Naive thymus-derived CD4-positive, alpha-beta T cell (primary cell): Measurements from ENCODE around the gene PGBD5. TPM values are rescaled to one million over a fixed set of nuclear protein-coding genes. Genes with fewer than 3 reads are reported as not detected.
"Not testable (repeated sequence)": the region's sequence is repeated elsewhere in the genome, so short reads cannot be mapped to it uniquely, and the experiment has no call there.

Experiments
- ATAC-seq: fragments of 150-1000 bp; cut with Tn5 transposase; 2 replicates; pipeline ENCODE4 v1.10.0; 2021; ENCODE audit warnings: mild to moderate bottlenecking, moderate library complexity
- CTCF ChIA-PET: fragments of 350-600 bp; sonication (Branson Sonifier 250); formaldehyde crosslinking; loops from one replicate; lab custom pipeline; 2021; ENCODE audit warnings: antibody characterized with exemption; lab: Charles Lee
- POLR2A ChIA-PET: fragments of 350-600 bp; sonication (Branson Sonifier 250); formaldehyde crosslinking; loops from one replicate; lab custom pipeline; 2021; ENCODE audit warnings: antibody characterized with exemption, inconsistent platforms; lab: Charles Lee
- DNase-seq, 9 donors: peaks; one replicate each; pipeline versions ENCODE4 v3.0.0 to v3.0.0-alpha.2; 2020 to 2022; ENCODE audit warnings: mixed read lengths in 1 of 9
- H3K27ac ChIP-seq: one replicate; pipeline ENCODE4 v1.7.0; 2013; ENCODE audit warnings: mild to moderate bottlenecking, low read depth, low read length, moderate library complexity
- H3K27me3 ChIP-seq, 2 donors: one replicate each; pipeline ENCODE4 v1.7.0; 2013; ENCODE audit warnings: low read length in 2 of 2, mild to moderate bottlenecking in 2 of 2, moderate library complexity in 2 of 2; ENCODE audit not compliant: control insufficient read depth in 2 of 2, insufficient read depth in 2 of 2
- H3K36me3 ChIP-seq, 3 experiments: 1 replicate in 2 of 3; 2 replicates in 1 of 3; pipeline ENCODE4 v1.7.0; 2013; ENCODE audit warnings: low read length in 3 of 3, mild to moderate bottlenecking in 3 of 3, moderate library complexity in 1 of 3; ENCODE audit not compliant: insufficient read depth in 3 of 3, control insufficient read depth in 2 of 3
- H3K4me1 ChIP-seq, 2 donors: one replicate each; pipeline ENCODE4 v1.7.0; 2013; ENCODE audit warnings: low read length in 2 of 2, mild to moderate bottlenecking in 2 of 2, moderate library complexity in 1 of 2; ENCODE audit not compliant: control insufficient read depth in 2 of 2, insufficient read depth in 2 of 2
- H3K4me3 ChIP-seq: 2 replicates; pipeline ENCODE4 v1.7.0; 2013; ENCODE audit warnings: mild to moderate bottlenecking, low read length
- H3K9me3 ChIP-seq, 3 experiments: 1 replicate in 2 of 3; 2 replicates in 1 of 3; pipeline ENCODE4 v1.7.0; 2013; ENCODE audit warnings: low read length in 3 of 3; ENCODE audit not compliant: control insufficient read depth in 2 of 3
- H3K27ac Mint-ChIP-seq, 9 donors: one replicate each; pipeline ENCODE4 v1.8.0; 2020 to 2022; ENCODE audit warnings: mixed read lengths in 9 of 9, mild to moderate bottlenecking in 8 of 9, moderate library complexity in 5 of 9, inconsistent platforms in 2 of 9
- H3K27me3 Mint-ChIP-seq, 5 donors: one replicate each; pipeline ENCODE4 v1.8.0; 2021 to 2022; ENCODE audit warnings: mixed read lengths in 5 of 5, mild to moderate bottlenecking in 1 of 5
- H3K36me3 Mint-ChIP-seq, 5 donors: one replicate each; pipeline ENCODE4 v1.8.0; 2020 to 2022; ENCODE audit warnings: mixed read lengths in 5 of 5, mild to moderate bottlenecking in 3 of 5, inconsistent platforms in 1 of 5
- H3K4me1 Mint-ChIP-seq, 7 donors: one replicate each; pipeline ENCODE4 v1.8.0; 2020 to 2022; ENCODE audit warnings: mixed read lengths in 7 of 7, mild to moderate bottlenecking in 3 of 7, inconsistent platforms in 1 of 7
- H3K4me3 Mint-ChIP-seq, 10 donors: one replicate each; pipeline ENCODE4 v1.8.0; 2020 to 2022; ENCODE audit warnings: mild to moderate bottlenecking in 10 of 10, mixed read lengths in 10 of 10, moderate library complexity in 6 of 10, inconsistent platforms in 2 of 10
- H3K9me3 Mint-ChIP-seq, 11 donors: one replicate each; pipeline ENCODE4 v1.8.0; 2020 to 2022; ENCODE audit warnings: mixed read lengths in 11 of 11, mild to moderate bottlenecking in 4 of 11, inconsistent platforms in 1 of 11, moderate library complexity in 1 of 11
- intact Hi-C, 2 donors: fragments of 100-400 bp; cut with micrococcal nuclease; formaldehyde crosslinking; loops; one replicate each; pipeline ENCODE4 v1.15.1; 2023
- polyA plus RNA-seq, 2 donors: library from polyadenylated mRNA; unstranded; fragments of 300-500 nt; fragmentation: Illumina TruSeq; gene quantifications; one replicate each; pipeline ENCODE4 v1.2.3, GENCODE V29; 2021
- total RNA-seq, 6 experiments: library from RNA in 5 of 6; stranded (reverse) in 5 of 6; gene quantifications; 1 replicate in 5 of 6; 2 replicates in 1 of 6; pipeline ENCODE4 v1.2.3 and lab custom pipeline; 2021 to 2026

PGBD5 gene
- total and polyA plus RNA-seq, 7 experiments from 2014 or later: 0.36 TPM; not detected in 6

DNA sequence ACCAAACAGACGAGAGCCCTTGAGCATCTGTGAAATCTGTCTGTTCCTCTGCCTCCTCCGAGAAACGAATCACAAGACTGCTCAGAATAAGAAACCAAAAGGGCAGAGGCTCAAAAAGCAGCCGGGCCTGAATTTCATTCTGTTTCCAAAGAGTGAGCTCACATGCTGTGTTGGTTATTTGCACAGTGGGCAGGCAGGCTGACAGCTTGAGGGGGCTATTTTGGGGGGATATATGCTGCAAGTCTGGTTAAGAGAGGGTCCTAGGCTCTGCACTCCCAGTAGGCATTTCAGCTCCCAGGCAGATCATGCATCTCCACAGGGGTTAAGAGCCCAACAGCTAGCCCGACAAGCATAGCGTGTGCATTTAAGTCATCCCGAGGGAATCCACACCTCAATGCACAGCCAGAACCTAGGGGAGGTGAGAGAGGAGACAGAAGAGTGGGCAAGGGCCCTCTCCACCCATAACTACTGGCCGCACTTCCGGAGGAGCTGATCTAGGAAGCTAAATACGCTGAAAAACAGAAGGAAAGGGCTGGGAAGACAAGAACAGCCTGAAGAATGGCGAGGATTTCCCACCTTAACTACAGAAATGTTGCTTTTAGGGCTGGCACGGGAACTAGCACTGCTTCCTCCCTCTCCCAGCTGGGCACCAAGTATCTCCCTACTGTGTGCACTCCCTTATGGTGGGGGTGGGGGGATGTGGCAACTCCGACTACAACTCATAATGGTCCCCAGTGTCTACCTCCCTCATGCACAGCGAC, 3.7 kb downstream of the PGBD5 start:
- intact Hi-C loops: loop anchor here in 1 of 2 donors (10.0 kb wide), 3 partner anchors 358 to 742 kb away; partner anchors contain the start of genes ARV1, GALNT2, TRIM67 and TTC13
- ChIA-PET POLR2A (no interaction called here), CTCF (no interaction called here)
- Mint-ChIP-seq H3K4me3 (peak overlapping the region in 1 of 10 donors; percentile 54), H3K9me3 (peaks cover 0 to 35% (median 5%) of the 10 kb centered on the region in 11 donors), H3K36me3 (peaks cover 0 to 17% (median 6%) of the 10 kb centered on the region in 5 donors), H3K4me1 (peaks cover 6 to 26% (median 14%) of the 10 kb centered on the region in 7 donors), H3K27ac (no peak overlapping the region), H3K27me3 (peaks cover 60 to 77% (median 72%) of the 10 kb centered on the region in 5 donors)
- H3K4me3 ChIP-seq: no peak overlapping the region
- peaks cover 0 to 3% of the 10 kb centered on the region in 2 donors for H3K4me1 ChIP-seq
- H3K27ac ChIP-seq: no peak overlapping the region
- no peaks in the 10 kb centered on the region for H3K9me3 ChIP-seq
- no peak for DNase-seq
- ATAC-seq: no peak
- H3K36me3 ChIP-seq: no peaks in the 10 kb centered on the region
- peaks cover 0 to 9% of the 10 kb centered on the region in 2 donors for H3K27me3 ChIP-seq

DNA sequence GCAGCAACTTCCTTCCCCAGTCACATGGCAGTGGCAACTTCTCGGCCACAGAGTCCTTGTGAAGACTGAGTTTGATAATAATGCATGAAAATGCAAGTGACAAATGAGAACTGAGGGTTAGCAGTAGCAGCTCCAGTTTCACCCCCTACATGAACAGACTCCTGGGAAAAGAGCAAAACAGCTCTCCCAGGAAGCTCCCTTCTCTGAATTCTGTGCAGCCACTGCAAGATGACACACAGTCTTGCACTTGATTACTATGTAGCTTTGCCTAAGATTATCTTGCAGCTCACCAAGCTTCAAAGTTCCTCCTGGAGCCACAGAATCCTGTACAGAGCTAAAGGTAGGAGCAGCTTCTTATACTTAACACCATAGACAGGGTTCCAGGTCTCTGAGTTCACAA, 4.7 kb downstream of the PGBD5 start:
- H3K4me3 Mint-ChIP-seq: no peak overlapping the region
- no peaks in the 10 kb centered on the region for H3K9me3 ChIP-seq
- no peaks in the 10 kb centered on the region for H3K4me1 ChIP-seq
- intact Hi-C loops: loop anchor here in 1 of 2 donors (10.0 kb wide), 3 partner anchors 357 to 743 kb away; partner anchors contain the start of genes ARV1, GALNT2, TRIM67 and TTC13
- H3K36me3 ChIP-seq: no peaks in the 10 kb centered on the region
- POLR2A ChIA-PET: no interaction called here
- no peak for ATAC-seq
- H3K4me1 Mint-ChIP-seq: peaks cover 0 to 18% (median 7%) of the 10 kb centered on the region in 7 donors
- no peak overlapping the region for H3K27ac Mint-ChIP-seq
- no peak overlapping the region for H3K27ac ChIP-seq
- DNase-seq: no peak
- H3K27me3 ChIP-seq: peaks cover 0 to 3% of the 10 kb centered on the region in 2 donors
- H3K36me3 Mint-ChIP-seq: peaks cover 0 to 10% (median 0%) of the 10 kb centered on the region in 5 donors
- peaks cover 0 to 28% (median 5%) of the 10 kb centered on the region in 11 donors for H3K9me3 Mint-ChIP-seq
- CTCF ChIA-PET: no interaction called here
- H3K27me3 Mint-ChIP-seq: peaks cover 56 to 78% (median 73%) of the 10 kb centered on the region in 5 donors
- H3K4me3 ChIP-seq: no peak overlapping the region

DNA sequence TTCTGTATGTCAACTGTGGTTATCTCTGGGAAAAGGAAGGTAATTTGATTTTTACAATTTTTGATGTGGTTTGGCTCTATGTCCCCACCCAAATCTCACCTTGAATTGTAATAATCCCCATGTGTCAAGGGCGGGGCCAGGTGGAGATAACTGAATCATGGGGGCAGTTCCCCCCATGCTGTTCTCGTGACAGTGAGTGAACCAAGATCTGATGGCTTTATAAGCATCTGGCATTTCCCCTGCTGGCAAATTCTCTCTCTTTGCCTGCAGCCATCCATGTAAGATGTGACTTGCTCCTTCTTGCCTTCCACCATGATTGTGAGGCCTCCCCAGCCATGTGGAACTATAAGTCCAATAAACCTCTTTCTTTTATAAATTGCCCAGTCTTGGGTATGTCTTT, 5.8 kb downstream of the PGBD5 start:
- intact Hi-C loops: loop anchor here in 1 of 2 donors (10.0 kb wide), 3 partner anchors 356 to 744 kb away; partner anchors contain the start of genes ARV1, GALNT2, TRIM67 and TTC13
- CTCF ChIA-PET, H3K4me3 ChIP-seq, H3K27ac Mint-ChIP-seq, H3K9me3 ChIP-seq, H3K36me3 ChIP-seq, DNase-seq, H3K4me3 Mint-ChIP-seq, ATAC-seq, H3K27me3 ChIP-seq, H3K27ac ChIP-seq, H3K4me1 ChIP-seq: not testable (repeated sequence)
- POLR2A ChIA-PET: interaction anchor here (0.5 kb wide), 1 partner anchor 47 kb away, joined by 3 read pairs; no protein-coding TSS in a partner anchor
- Mint-ChIP-seq H3K4me1 (peaks cover 0 to 18% (median 7%) of the 10 kb centered on the region in 7 donors), H3K36me3 (peaks cover 0 to 10% (median 0%) of the 10 kb centered on the region in 5 donors), H3K9me3 (peaks cover 0 to 28% (median 5%) of the 10 kb centered on the region in 11 donors), H3K27me3 (peaks cover 59 to 89% (median 82%) of the 10 kb centered on the region in 5 donors)

DNA sequence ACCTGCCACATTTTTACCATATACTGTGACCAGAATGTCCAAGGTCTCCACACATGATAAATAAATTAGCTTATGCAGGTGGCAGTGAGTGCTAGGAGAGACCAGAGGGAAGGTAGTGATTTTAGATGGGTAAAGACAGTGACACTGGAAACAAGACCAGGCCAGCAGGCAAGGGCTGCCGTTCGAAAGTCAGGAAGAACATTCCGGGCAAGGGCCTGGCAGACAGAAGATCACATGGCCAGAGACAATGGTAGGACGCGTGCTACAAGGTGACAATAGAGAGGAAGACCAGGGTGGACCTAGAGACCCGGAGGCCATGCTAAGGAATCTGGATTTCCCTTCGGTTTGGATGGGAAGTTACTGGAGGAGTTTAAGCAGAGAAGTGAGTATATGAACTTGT, 9.7 kb downstream of the PGBD5 start:
- intact Hi-C loops: no loop called here
- Mint-ChIP-seq H3K4me1 (no peaks in the 10 kb centered on the region), H3K27me3 (peaks cover 21 to 77% (median 63%) of the 10 kb centered on the region in 5 donors), H3K9me3 (peaks cover 0 to 31% (median 3%) of the 10 kb centered on the region in 11 donors), H3K4me3 (no peak overlapping the region), H3K36me3 (peaks cover 0 to 7% (median 0%) of the 10 kb centered on the region in 5 donors), H3K27ac (no peak overlapping the region)
- POLR2A ChIA-PET: no interaction called here
- no peaks in the 10 kb centered on the region for H3K36me3 ChIP-seq
- no peak overlapping the region for H3K4me3 ChIP-seq
- no peak for DNase-seq
- no peaks in the 10 kb centered on the region for H3K4me1 ChIP-seq
- CTCF ChIA-PET: no interaction called here
- no peaks in the 10 kb centered on the region for H3K9me3 ChIP-seq
- ATAC-seq: no peak
- H3K27ac ChIP-seq: no peak overlapping the region
- H3K27me3 ChIP-seq: no peaks in the 10 kb centered on the region

DNA sequence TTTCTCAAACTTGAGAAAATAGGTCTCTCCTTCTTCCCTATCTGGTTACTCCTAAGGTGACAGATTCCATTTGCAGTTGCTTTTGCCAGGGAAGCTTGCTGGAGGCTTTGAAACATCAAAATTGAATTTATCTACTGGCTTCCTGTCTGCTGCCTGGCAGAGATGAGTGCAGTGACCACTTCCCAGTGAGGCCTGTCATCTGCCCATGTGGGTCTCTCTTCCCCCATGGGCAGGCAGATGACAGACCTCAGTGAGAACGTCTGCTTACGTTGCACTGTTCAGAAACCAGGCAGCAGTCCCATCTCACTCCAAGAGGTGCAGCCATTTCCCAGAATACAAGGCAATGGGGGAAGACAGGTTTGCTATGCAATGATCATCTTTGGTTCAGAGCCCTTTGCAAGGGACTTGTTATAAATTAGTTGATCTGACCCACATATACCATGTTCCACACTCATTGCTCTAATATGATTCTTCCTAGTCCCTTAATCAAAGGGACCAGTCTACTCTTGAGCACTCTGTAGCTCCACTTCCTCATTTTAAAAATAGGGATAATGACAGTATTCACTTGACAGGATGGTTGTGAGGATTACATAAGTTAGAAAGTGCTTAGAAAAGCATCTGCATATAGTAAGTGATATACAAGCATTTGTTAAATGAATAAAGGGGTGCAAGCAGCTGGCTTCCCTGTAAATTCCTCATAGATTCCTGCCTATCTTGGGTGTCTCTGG, 10.6 kb downstream of the PGBD5 start:
- intact Hi-C loops: no loop called here
- Mint-ChIP-seq H3K4me3 (no peak overlapping the region), H3K27me3 (peaks cover 20 to 78% (median 62%) of the 10 kb centered on the region in 5 donors), H3K27ac (no peak overlapping the region), H3K9me3 (peaks cover 0 to 27% (median 3%) of the 10 kb centered on the region in 11 donors), H3K4me1 (no peaks in the 10 kb centered on the region), H3K36me3 (peaks cover 0 to 6% (median 0%) of the 10 kb centered on the region in 5 donors)
- no peak for DNase-seq
- ChIA-PET CTCF (no interaction called here), POLR2A (no interaction called here)
- H3K36me3 ChIP-seq: no peaks in the 10 kb centered on the region
- no peaks in the 10 kb centered on the region for H3K9me3 ChIP-seq
- no peak overlapping the region for H3K27ac ChIP-seq
- H3K4me3 ChIP-seq: no peak overlapping the region
- no peaks in the 10 kb centered on the region for H3K4me1 ChIP-seq
- no peak for ATAC-seq
- H3K27me3 ChIP-seq: no peaks in the 10 kb centered on the region

DNA sequence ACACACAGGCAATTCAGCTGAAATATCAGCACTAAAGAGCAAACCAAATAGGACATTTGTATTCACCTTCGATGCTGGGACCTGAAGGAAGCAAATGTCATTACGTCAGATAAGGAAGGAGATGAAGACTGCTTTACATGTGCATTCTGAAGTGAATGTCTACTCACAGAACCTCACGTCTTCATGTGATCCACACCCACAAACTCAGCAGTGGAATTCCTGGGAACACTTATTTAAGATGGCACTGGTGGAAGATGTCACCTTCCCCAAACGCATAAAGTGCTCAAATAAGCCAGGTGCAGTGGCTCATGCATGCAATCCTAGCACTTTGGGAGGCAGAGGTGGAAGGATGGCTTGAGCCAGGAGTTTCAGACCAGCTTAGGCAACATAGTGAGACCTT, 11.4 kb downstream of the PGBD5 start:
- peaks cover 0 to 23% (median 1%) of the 10 kb centered on the region in 11 donors for H3K9me3 Mint-ChIP-seq
- intact Hi-C loops: no loop called here
- Histone ChIP-seq H3K27ac (no peak overlapping the region), H3K9me3 (no peaks in the 10 kb centered on the region), H3K27me3 (no peaks in the 10 kb centered on the region), H3K4me3 (no peak overlapping the region), H3K36me3 (no peaks in the 10 kb centered on the region), H3K4me1 (no peaks in the 10 kb centered on the region)
- CTCF ChIA-PET: no interaction called here
- no peak overlapping the region for H3K27ac Mint-ChIP-seq
- no peak for ATAC-seq
- POLR2A ChIA-PET: no interaction called here
- H3K36me3 Mint-ChIP-seq: peaks cover 0 to 6% (median 0%) of the 10 kb centered on the region in 5 donors
- peaks cover 16 to 72% (median 58%) of the 10 kb centered on the region in 5 donors for H3K27me3 Mint-ChIP-seq
- no peak overlapping the region for H3K4me3 Mint-ChIP-seq
- no peak for DNase-seq
- no peaks in the 10 kb centered on the region for H3K4me1 Mint-ChIP-seq
